IPS DF 19.7 (cell line): ENCODE data around the gene CAB39.

Source experiments
- DNase-seq: peaks from one replicate; pipeline ENCODE4 v3.0.0-alpha.2; 2013; ENCODE audit warnings: low read depth, low spot score

The CAB39 gene

GRCh38 chr2:230863031-230863430, 150.4 kb downstream of the CAB39 start:
- DNase-seq = no peak

GRCh38 chr2:230863442-230864121, 150.9 kb downstream of the CAB39 start:
- DNase-seq = no peak

GRCh38 chr2:230864122-230864604, 151.5 kb downstream of the CAB39 start:
- no peak for DNase-seq

- DNase-seq = no peak
Measured at GRCh38 chr2:230864605-230865306, 152.1 kb downstream of the CAB39 start, which contains the start of gene ITM2C. Gene ITM2C (plus strand): TSS chr2:230864942. CDS start chr2:230865026, 84 bp downstream.

GRCh38 chr2:230865307-230865765, 152.7 kb downstream of the CAB39 start:
- DNase-seq = no peak

- no peak for DNase-seq
Measured at GRCh38 chr2:230865766-230866755, 153.4 kb downstream of the CAB39 start.

GRCh38 chr2:230866756-230867523, 154.3 kb downstream of the CAB39 start:
- DNase-seq = no peak

GRCh38 chr2:230868161-230868946, 155.7 kb downstream of the CAB39 start:
- DNase-seq = no peak

- no peak for DNase-seq
Measured at GRCh38 chr2:230868947-230869913, 156.6 kb downstream of the CAB39 start.

GRCh38 chr2:230869914-230870543, 157.4 kb downstream of the CAB39 start:
- DNase-seq = no peak
